ENCODE measurements around the gene NLN.
"Not testable (repeated sequence)": the region's sequence is repeated elsewhere in the genome, so short reads cannot be mapped to it uniquely, and the experiment has no call there.

NLN gene

GRCh38 chr5:65832152-65832551 lies 110.1 kb downstream of the NLN start:
- H3K4me3 ChIP-seq (ENCODE audit: low read length) = no peak overlapping the region
- TF ChIP-seq ZNF274 (IDR thresholded peaks at IDR 0.05; ENCODE audit: low read depth, low read length) = no peak

GRCh38 chr5:65832603-65833228 lies 110.7 kb downstream of the NLN start:
- TF ChIP-seq ZNF274 (IDR thresholded peaks at IDR 0.05; ENCODE audit: low read depth, low read length) = no peak

GRCh38 chr5:65833780-65834179 lies 111.8 kb downstream of the NLN start:
- no peak for TF ChIP-seq ZNF274 (IDR thresholded peaks at IDR 0.05; ENCODE audit: low read depth, low read length)
- no peak overlapping the region for H3K4me3 ChIP-seq (ENCODE audit: low read length)

More at GRCh38 chr5:65832603-65833228, 110.7 kb downstream of the NLN start:
- H3K4me3 ChIP-seq (ENCODE audit: low read length) = no peak overlapping the region

- TF ChIP-seq ZNF274 (IDR thresholded peaks at IDR 0.05; ENCODE audit: low read depth, low read length) = no peak
- no peak overlapping the region for H3K4me3 ChIP-seq (ENCODE audit: low read length)
These were observed 112.3 kb downstream of the NLN start for GRCh38 chr5:65834306-65834705.

- no peak for TF ChIP-seq ZNF274 (IDR thresholded peaks at IDR 0.05; ENCODE audit: low read depth, low read length)
- H3K4me3 ChIP-seq (ENCODE audit: low read length) = no peak overlapping the region
These were observed 113.2 kb downstream of the NLN start for GRCh38 chr5:65835191-65835590.

DNA sequence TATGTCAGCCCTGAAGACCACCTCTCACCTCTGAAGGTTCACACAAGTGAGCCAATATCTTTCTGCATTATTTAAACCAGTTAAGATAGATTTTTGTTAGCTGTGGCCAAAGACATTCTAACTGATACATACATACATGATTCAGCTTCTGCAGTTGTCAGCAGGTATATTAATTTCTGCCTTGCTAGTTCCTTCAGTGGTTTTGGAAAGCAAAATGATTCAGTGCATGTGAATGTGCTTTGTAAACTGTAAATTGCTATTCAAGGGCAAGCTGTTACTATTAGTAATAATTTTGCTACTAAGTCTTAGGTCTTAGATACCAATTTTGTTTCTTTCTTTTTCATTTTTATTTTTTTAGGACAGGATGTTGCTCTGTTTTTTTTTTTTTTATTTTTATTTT lies 115.1 kb downstream of the NLN start:
- no peak for TF ChIP-seq ZNF274 (IDR thresholded peaks at IDR 0.05; ENCODE audit: low read depth, low read length)
- H3K4me3 ChIP-seq (ENCODE audit: low read length) = no peak overlapping the region

GRCh38 chr5:65839170-65839569 lies 117.2 kb downstream of the NLN start:
- not testable (repeated sequence) for H3K4me3 ChIP-seq (ENCODE audit: low read length)

DNA sequence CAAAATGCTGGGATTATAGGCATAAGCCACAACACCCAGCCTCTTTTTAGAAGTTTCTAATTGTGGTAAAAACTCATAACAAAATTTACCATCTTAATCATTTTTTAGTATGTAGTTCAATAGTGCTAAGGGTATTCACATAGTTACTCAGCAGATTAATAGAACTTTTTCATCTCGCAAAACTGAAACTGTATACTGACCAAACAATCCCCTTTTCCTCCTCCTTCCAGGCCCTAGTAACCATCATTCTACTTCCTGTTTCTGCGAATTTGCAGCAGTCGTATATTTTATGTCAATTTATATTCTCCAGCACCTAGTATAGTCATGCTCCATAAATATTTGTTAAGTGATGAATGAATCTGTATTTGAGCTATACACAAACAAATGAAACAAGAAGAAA lies 118.1 kb downstream of the NLN start:
- no peak for TF ChIP-seq ZNF274 (IDR thresholded peaks at IDR 0.05; ENCODE audit: low read depth, low read length)
- no peak overlapping the region for H3K4me3 ChIP-seq (ENCODE audit: low read length)

DNA sequence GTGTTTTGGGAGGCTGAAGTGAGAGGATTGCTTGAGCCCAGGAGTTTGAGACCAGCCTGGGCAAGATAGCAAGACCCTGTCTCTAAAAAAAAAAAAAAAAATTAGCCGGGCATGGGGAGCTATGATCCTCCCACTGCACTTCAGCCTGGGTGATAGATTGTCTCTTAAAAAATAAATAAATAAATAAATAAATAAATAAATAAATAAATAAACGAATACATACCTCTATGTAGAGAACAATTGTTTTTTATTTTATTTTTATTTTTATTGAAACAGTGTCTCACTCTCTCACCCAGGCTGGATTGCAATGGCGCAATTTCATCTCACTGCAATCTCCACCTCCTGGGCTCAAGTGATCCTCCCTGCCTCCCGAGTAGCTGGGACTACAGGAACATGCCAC lies 122.8 kb downstream of the NLN start:
- not testable (repeated sequence) for H3K4me3 ChIP-seq (ENCODE audit: low read length)

DNA sequence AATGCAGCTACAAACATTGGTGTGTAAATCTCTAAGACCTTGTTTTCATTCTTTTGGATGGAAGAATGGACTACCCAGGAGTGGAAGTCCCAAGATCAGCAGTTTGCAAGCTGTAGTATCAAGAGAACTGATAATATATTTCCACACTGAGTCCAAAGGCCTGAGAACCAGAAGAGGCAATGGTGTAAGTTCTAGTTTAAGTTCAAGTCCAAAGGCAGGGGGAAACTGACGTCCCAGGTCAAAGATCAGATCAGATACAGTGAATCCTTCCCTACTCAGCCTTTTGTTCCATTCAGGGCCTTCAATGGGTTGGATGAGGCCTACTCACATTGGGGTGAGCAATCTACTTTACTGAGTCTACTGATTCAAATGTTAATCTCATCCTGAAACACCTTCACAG lies 124.1 kb downstream of the NLN start:
- TF ChIP-seq ZNF274 (IDR thresholded peaks at IDR 0.05; ENCODE audit: low read depth, low read length) = no peak
- no peak overlapping the region for H3K4me3 ChIP-seq (ENCODE audit: low read length)

- H3K4me3 ChIP-seq (ENCODE audit: low read length) = not testable (repeated sequence)
These were observed 125.0 kb downstream of the NLN start for GRCh38 chr5:65847019-65847418.

- not testable (repeated sequence) for H3K4me3 ChIP-seq (ENCODE audit: low read length)
These were observed 127.9 kb downstream of the NLN start for GRCh38 chr5:65849918-65850317.

GRCh38 chr5:65854925-65855324 lies 132.9 kb downstream of the NLN start:
- TF ChIP-seq ZNF274 (IDR thresholded peaks at IDR 0.05; ENCODE audit: low read depth, low read length) = no peak
- no peak overlapping the region for H3K4me3 ChIP-seq (ENCODE audit: low read length)

DNA sequence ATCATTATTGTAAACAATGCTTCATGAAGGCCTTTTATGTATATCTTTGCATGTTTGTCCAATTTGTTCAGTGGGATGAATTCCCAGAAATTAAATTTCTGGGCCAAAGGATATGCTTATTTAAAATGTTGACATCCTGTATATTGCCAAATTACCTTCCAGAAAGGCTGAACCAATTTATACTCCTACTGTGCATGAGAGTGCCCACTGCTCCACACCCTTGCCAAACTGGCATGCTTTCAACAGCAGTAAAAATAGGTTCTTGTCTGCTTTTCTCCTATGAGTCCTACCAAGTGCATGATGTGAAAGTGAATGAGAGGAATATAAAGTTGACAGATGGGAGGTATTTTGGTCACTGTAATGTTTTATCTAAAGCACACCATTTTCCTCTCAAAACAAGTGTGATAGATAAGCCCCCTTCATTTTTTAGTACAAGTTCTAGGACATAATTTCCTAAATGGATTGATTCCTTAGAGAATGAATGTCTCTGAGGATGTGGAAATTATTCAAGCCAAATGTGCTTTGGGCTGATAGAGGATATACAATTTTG lies 133.8 kb downstream of the NLN start:
- no peak overlapping the region for H3K4me3 ChIP-seq (ENCODE audit: low read length)
- no peak for TF ChIP-seq ZNF274 (IDR thresholded peaks at IDR 0.05; ENCODE audit: low read depth, low read length)

GRCh38 chr5:65856520-65856919 lies 134.5 kb downstream of the NLN start:
- H3K4me3 ChIP-seq (ENCODE audit: low read length) = no peak overlapping the region
- TF ChIP-seq ZNF274 (IDR thresholded peaks at IDR 0.05; ENCODE audit: low read depth, low read length) = no peak

DNA sequence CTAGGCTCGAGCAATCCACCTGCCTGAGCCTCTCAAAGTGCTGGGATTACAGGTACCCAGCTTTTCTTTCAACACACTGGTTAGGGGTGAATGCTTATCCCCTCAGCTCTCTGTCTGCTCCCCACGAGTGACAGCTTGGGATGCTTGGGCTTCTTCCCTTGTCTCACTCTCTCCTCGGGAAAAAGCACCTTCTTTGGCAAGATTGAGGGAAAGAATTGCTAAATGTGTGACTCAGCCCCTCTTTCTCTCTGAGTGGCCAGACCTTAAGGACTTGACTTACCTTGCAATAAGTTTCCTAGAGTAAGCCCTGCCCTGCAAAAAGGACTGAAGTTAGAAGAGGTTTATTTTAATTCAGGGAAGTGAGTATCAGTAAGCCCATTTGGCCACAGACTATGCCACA lies 136.3 kb downstream of the NLN start:
- no peak for TF ChIP-seq ZNF274 (IDR thresholded peaks at IDR 0.05; ENCODE audit: low read depth, low read length)
- no peak overlapping the region for H3K4me3 ChIP-seq (ENCODE audit: low read length)
